OCI-LY7 (cell line): ENCODE measurements around the gene NAB2. TPM values are rescaled to one million over a fixed set of nuclear protein-coding genes. Genes with fewer than 3 reads are reported as not detected.

Experiments
- BruUV-seq: library from RNA; stranded (reverse); fragments of 400-500 nt; replicated peaks from 2 replicates; lab custom pipeline; 2021; lab: Mats Ljungman, UMichigan
- CTCF ChIA-PET: fragments of 300-600 bp; sonication (Branson Sonifier 250); formaldehyde crosslinking; loops from one replicate; lab custom pipeline; 2022; ENCODE audit warnings: antibody characterized with exemption; ENCODE audit not compliant: unreplicated experiment; lab: Charles Lee
- POLR2A ChIA-PET: fragments of 300-600 bp; sonication (Branson Sonifier 250); formaldehyde crosslinking; loops from one replicate; lab custom pipeline; 2022; ENCODE audit warnings: antibody characterized with exemption; lab: Charles Lee
- DNase-seq: peaks from one replicate; pipeline ENCODE4 v3.0.0-alpha.2; 2015; ENCODE audit warnings: low spot score
- H2AFZ ChIP-seq: fragments of 200-600 bp; sonication (generic), shearing (Covaris generic); 2 replicates; pipeline ENCODE4 v1.6.1; 2014; ENCODE audit warnings: mild to moderate bottlenecking, antibody characterized with exemption, low read length, moderate library complexity
- H3K27ac ChIP-seq: fragments of 200-600 bp; sonication (generic); 2 replicates; pipeline ENCODE4 v1.5.1; 2014; ENCODE audit warnings: mixed run types, low read depth, mild to moderate bottlenecking, moderate library complexity, low read length, inconsistent platforms; ENCODE audit not compliant: poor library complexity, severe bottlenecking
- H3K36me3 ChIP-seq: fragments of 200-600 bp; sonication (generic); 2 replicates; pipeline ENCODE4 v1.6.1; 2014; ENCODE audit warnings: mild to moderate bottlenecking, antibody characterized with exemption, low read length, moderate library complexity, mixed read lengths; ENCODE audit not compliant: insufficient read depth
- H3K4me1 ChIP-seq: fragments of 200-600 bp; sonication (generic); 2 replicates; pipeline ENCODE4 v1.5.1; 2014; ENCODE audit warnings: mild to moderate bottlenecking, low read length; ENCODE audit not compliant: insufficient read depth, poor library complexity, severe bottlenecking
- H3K4me2 ChIP-seq: fragments of 200-600 bp; sonication (generic); 2 replicates; pipeline ENCODE4 v1.6.1; 2014; ENCODE audit warnings: mild to moderate bottlenecking, low read length
- H3K4me3 ChIP-seq: fragments of 200-600 bp; sonication (generic); 2 replicates; pipeline ENCODE4 v1.5.1; 2014; ENCODE audit warnings: mild to moderate bottlenecking, low read depth, low read length; ENCODE audit not compliant: poor library complexity, severe bottlenecking
- H3K79me2 ChIP-seq: fragments of 200-600 bp; sonication (generic); 2 replicates; pipeline ENCODE4 v1.6.1; 2016; ENCODE audit warnings: low read depth, mild to moderate bottlenecking, low read length, moderate library complexity, mixed read lengths; ENCODE audit not compliant: insufficient read depth
- H3K9me2 ChIP-seq: fragments of 200-600 bp; sonication (generic); 2 replicates; pipeline ENCODE4 v1.6.1; 2016; ENCODE audit warnings: mild to moderate bottlenecking, low read length, mixed read lengths; ENCODE audit not compliant: insufficient read depth
- H3K9me3 ChIP-seq: fragments of 200-600 bp; sonication (generic); 2 replicates; pipeline ENCODE4 v1.6.1; 2014; ENCODE audit warnings: mild to moderate bottlenecking, mixed run types, low read length, mixed read lengths
- H4K20me1 ChIP-seq: fragments of 200-600 bp; sonication (generic); 2 replicates; pipeline ENCODE4 v1.6.1; 2014; ENCODE audit warnings: mild to moderate bottlenecking, antibody characterized with exemption, low read length, moderate library complexity, mixed read lengths; ENCODE audit not compliant: insufficient read depth
- EZH2phosphoT487 ChIP-seq: fragments of 200-600 bp; sonication (generic); IDR thresholded peaks from 2 replicates; pipeline ENCODE4 v1.6.1; 2018; ENCODE audit warnings: low read depth, borderline replicate concordance, mild to moderate bottlenecking, mixed run types, antibody characterized with exemption, low read length, moderate library complexity, mixed read lengths
- intact Hi-C: fragments of 100-400 bp; cut with micrococcal nuclease; formaldehyde crosslinking; loops from one replicate; pipeline ENCODE4 v1.10.0; 2022; ENCODE audit not compliant: unreplicated experiment
- total RNA-seq, 2 experiments: library from RNA; depleted of rRNA in 1 of 2; stranded (reverse); fragments of >200 nt in 1 of 2; shearing (Covaris generic) in 1 of 2; gene quantifications; 2 replicates each; pipeline ENCODE4 v1.2.3, GENCODE V29; 2014 to 2022
- TF ChIP-seq, protein P1 (sequence below): fragments of 200-600 bp; sonication (generic); conservative IDR thresholded peaks from 2 replicates; pipeline ENCODE4 v1.5.1; 2014; ENCODE audit warnings: mild to moderate bottlenecking, antibody characterized with exemption, low read length, moderate library complexity, mixed read lengths

NAB2 gene
- total RNA-seq, 2 experiments from 2014 or later: 6.8 to 8.5 TPM

DNA sequence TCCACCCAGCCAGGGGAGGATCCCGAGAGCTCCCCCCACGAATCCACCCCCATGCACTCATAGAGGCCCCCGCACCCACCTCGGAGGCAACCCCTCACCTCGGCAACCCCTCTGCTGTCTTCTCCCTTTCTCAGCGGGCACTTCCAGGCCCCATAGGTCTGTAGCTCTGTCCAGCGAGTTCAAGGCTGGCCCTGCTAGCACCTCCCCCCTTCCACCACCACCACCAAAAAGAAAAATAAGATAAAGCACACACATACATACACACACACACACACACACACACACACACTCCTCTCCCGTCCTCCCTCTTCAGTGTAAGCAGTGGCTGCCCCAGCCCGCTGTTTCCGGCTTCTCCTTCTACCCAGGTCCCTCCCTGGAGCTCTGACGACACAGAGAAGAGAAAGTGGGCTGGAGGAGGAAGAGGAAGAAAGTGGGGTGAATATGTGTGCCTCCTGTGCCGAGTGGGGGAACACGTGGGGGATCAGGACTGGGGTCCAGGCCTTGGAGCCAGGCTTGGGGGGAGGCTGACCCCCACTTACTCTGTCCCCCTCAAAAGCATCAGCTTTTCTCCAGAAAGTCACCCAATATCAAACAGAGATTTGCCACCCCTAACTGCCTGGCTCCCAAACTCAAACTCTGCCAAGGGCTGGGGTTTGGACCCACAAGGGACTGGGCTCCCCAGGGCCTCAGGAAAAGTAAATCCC is 22.3 kb downstream of the NAB2 start, which contains the start of gene STAT6:
TSS of gene STAT6 (minus strand) at position 332 of the 704 bp plus-strand sequence. CDS start 3,084 bp downstream, outside the sequence.
- Histone ChIP-seq H3K4me3 (peak within 1 kb of the TSS; percentile 90), H2AFZ (peak within 1 kb of the TSS; percentile 79), H3K27ac (peak within 1 kb of the TSS; percentile 75), H3K4me2 (peak within 1 kb of the TSS; percentile 80), H3K9me2 (no peaks in the 10 kb centered on the region), H3K79me2 (peaks cover 29% of the 10 kb centered on the region; the same call in 1 of the 2 replicates), H3K9me3 (no peaks in the 10 kb centered on the region), H3K36me3 (peaks cover 26% of the 10 kb centered on the region), H4K20me1 (no peaks in the 10 kb centered on the region), H3K4me1 (peaks cover 35% of the 10 kb centered on the region)
- intact Hi-C loops: loop anchor here (2.0 to 10.0 kb wide), 3 partner anchors 131 to 596 kb away; no protein-coding TSS in a partner anchor
- CTCF ChIA-PET: interaction anchor here (0.6 to 2.5 kb wide), 15 partner anchors 8 to 474 kb away, joined by 3 to 26 read pairs (median 4); partner anchors contain the start of genes LRP1 and ZBTB39
- POLR2A ChIA-PET: interaction anchor here (0.6 to 4.1 kb wide), 18 partner anchors 9 to 937 kb away, joined by 3 to 45 read pairs (median 4); partner anchors contain the start of genes LRP1 and NEMP1
- BruUV-seq: no TSS peak
- no peak for TF ChIP-seq EZH2phosphoT487
- TF ChIP-seq, protein P1, sequence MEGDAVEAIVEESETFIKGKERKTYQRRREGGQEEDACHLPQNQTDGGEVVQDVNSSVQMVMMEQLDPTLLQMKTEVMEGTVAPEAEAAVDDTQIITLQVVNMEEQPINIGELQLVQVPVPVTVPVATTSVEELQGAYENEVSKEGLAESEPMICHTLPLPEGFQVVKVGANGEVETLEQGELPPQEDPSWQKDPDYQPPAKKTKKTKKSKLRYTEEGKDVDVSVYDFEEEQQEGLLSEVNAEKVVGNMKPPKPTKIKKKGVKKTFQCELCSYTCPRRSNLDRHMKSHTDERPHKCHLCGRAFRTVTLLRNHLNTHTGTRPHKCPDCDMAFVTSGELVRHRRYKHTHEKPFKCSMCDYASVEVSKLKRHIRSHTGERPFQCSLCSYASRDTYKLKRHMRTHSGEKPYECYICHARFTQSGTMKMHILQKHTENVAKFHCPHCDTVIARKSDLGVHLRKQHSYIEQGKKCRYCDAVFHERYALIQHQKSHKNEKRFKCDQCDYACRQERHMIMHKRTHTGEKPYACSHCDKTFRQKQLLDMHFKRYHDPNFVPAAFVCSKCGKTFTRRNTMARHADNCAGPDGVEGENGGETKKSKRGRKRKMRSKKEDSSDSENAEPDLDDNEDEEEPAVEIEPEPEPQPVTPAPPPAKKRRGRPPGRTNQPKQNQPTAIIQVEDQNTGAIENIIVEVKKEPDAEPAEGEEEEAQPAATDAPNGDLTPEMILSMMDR: 0 out of 2 replicates have a peak, but pooled peaks have one; percentile 26
- DNase-seq: peak; percentile 89

DNA sequence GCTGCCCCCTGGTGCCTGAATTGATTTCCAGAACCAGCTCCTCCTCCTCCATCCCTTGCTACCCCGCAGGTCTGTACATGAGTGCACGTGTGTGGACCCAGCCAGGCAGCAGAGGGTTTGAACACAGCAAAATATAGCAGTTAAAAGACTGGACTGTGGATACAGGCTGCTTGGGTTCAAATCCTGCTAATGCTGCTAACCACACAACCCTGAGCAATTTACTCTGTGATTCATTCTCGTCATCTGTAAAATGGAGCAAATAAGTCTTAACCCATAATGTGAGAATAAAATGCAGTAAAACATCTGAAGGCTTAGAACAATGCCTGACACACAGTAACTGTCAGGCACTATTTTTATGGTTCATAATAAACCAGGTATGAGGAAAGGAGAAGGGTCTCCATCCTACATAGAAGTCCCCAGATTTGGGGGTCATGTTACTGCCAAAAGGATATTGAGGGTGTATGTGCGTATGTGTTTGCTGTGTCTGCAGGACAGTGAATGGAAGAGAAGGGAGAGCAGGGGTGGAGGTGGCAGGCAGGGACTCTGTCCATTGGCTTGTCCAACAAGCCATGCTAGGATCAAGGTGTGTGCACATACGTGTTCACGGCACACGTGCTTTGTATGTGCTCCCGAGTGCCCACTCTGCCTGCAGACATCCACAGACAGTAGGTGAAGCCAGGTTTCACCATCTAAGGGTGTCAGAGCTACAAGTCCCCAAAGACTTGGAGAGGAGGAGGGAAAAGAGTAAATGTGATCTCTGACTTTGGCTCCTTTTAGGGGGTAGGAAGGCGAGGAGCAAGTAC is 23.8 kb downstream of the NAB2 start:
- ChIA-PET POLR2A (interaction anchor here (0.5 to 4.1 kb wide), 8 partner anchors 7 to 467 kb away, joined by 3 to 45 read pairs (median 5); partner anchors contain the start of genes ATP5F1B and NEMP1), CTCF (interaction anchor here (0.6 to 2.5 kb wide), 15 partner anchors 9 to 366 kb away, joined by 3 to 26 read pairs (median 4); partner anchors contain the start of genes HSD17B6 and ZBTB39)
- Histone ChIP-seq H3K9me3 (no peaks in the 10 kb centered on the region), H3K79me2 (peaks cover 29% of the 10 kb centered on the region; the same call in 1 of the 2 replicates), H3K9me2 (no peaks in the 10 kb centered on the region), H4K20me1 (no peaks in the 10 kb centered on the region), H3K27ac (peak overlapping the region; percentile 75), H3K4me2 (peak overlapping the region; percentile 80), H3K4me1 (peaks cover 32% of the 10 kb centered on the region), H3K4me3 (peak overlapping the region; percentile 90), H3K36me3 (peaks cover 10% of the 10 kb centered on the region), H2AFZ (peak overlapping the region; percentile 79; the same call in 1 of the 2 replicates)
- no peak for DNase-seq
- BruUV-seq: no TSS peak
- TF ChIP-seq, protein P1: peak; percentile 94
- no peak for TF ChIP-seq EZH2phosphoT487
- intact Hi-C loops: loop anchor here (1.0 to 10.0 kb wide), 7 partner anchors 24 to 598 kb away; no protein-coding TSS in a partner anchor
